Naive B cell (primary cell): ENCODE data around the gene SPECC1. TPM values are rescaled to one million over a fixed set of nuclear protein-coding genes. Genes with fewer than 3 reads are reported as not detected.
"Not testable (repeated sequence)": the region's sequence is repeated elsewhere in the genome, so short reads cannot be mapped to it uniquely, and the experiment has no call there.

Experiments used
- ATAC-seq, 2 donors: fragments of 150-1000 bp; cut with Tn5 transposase; 2 replicates each; pipeline ENCODE4 v1.10.0; 2021; ENCODE audit warnings: low read depth in 2 of 2, mild to moderate bottlenecking in 2 of 2, moderate library complexity in 2 of 2
- DNase-seq: peaks from one replicate; pipeline ENCODE4 v3.0.0; 2022
- H3K27ac Mint-ChIP-seq, 6 donors: one replicate each; pipeline ENCODE4 v1.8.0; 2020 to 2022; ENCODE audit warnings: mild to moderate bottlenecking in 6 of 6, mixed read lengths in 6 of 6, moderate library complexity in 5 of 6, inconsistent platforms in 2 of 6
- H3K27me3 Mint-ChIP-seq, 3 donors: one replicate each; pipeline ENCODE4 v1.8.0; 2021 to 2022; ENCODE audit warnings: mixed read lengths in 3 of 3, mild to moderate bottlenecking in 1 of 3
- H3K36me3 Mint-ChIP-seq, 2 donors: one replicate each; pipeline ENCODE4 v1.8.0; 2020 to 2022; ENCODE audit warnings: mixed read lengths in 2 of 2, inconsistent platforms in 1 of 2, mild to moderate bottlenecking in 1 of 2
- H3K4me1 Mint-ChIP-seq, 3 donors: one replicate each; pipeline ENCODE4 v1.8.0; 2020 to 2022; ENCODE audit warnings: mixed read lengths in 3 of 3, inconsistent platforms in 1 of 3, mild to moderate bottlenecking in 1 of 3, moderate library complexity in 1 of 3
- H3K4me3 Mint-ChIP-seq, 8 donors: one replicate each; pipeline ENCODE4 v1.8.0; 2020 to 2022; ENCODE audit warnings: mild to moderate bottlenecking in 8 of 8, mixed read lengths in 8 of 8, moderate library complexity in 8 of 8, inconsistent platforms in 2 of 8
- H3K9me3 Mint-ChIP-seq, 7 donors: one replicate each; pipeline ENCODE4 v1.8.0; 2020 to 2022; ENCODE audit warnings: mixed read lengths in 7 of 7, mild to moderate bottlenecking in 5 of 7, inconsistent platforms in 2 of 7, moderate library complexity in 1 of 7
- polyA plus RNA-seq, 6 donors: library from polyadenylated mRNA; unstranded; fragments of 300-500 nt; fragmentation: Illumina TruSeq; gene quantifications; one replicate each; pipeline ENCODE4 v1.2.3, GENCODE V29; 2021; ENCODE audit warnings: low read depth in 6 of 6

Gene SPECC1
- polyA plus RNA-seq, 6 donors from 2014 or later = 2.6 to 5.9 (median 4.1) TPM

DNA sequence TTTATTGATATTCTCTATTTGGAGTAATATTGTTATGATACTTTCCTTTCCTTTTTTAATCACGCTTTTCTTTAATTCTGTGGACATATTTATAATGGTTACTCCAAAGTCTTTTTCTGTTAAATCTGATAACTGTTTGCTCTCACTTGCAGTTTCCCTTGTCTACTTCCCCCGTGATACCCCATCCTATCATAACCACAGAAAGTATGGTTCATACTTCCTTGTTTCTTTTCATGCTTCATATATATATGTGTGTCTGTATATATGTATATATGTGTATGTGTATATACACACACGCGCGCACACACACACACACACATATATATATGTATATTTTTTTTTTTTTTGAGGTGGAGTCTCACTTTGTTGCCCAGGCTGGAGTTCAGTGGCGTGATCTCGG lies 23.5 kb downstream of the SPECC1 start:
- Mint-ChIP-seq H3K36me3 (no peaks in the 10 kb centered on the region), H3K4me1 (peaks cover 4 to 16% (median 14%) of the 10 kb centered on the region in 3 donors), H3K27me3 (peaks cover 0 to 4% (median 4%) of the 10 kb centered on the region in 3 donors), H3K9me3 (peaks cover 0 to 15% (median 2%) of the 10 kb centered on the region in 7 donors), H3K27ac (peak overlapping the region in 1 of 6 donors; percentile 4), H3K4me3 (peak overlapping the region in 4 of 8 donors; percentile 1 to 55 (median 46))
- DNase-seq (no peak), ATAC-seq (peak; percentile 70 to 89)

DNA sequence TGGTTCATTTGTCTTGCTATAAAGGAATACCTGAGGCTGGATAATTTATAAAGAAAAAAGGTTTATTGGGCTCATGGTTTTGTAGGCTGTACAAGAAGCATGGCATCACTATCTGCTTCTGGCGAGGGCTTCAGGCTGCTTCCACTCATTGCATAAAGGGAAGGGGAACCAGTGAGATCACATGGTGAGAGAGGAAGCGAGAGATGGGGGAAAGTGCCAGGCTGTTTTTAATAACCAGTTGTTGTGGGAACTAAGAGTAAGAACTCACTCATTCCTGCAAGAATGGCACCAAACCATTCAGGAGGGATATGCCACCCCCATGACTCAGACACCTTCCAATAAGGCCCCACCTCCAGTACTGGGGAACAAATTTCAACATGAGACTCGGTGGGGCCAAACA lies 24.3 kb downstream of the SPECC1 start:
- Mint-ChIP-seq H3K4me3 (peak overlapping the region in 2 of 8 donors; percentile 16 to 66), H3K27ac (peak overlapping the region in 1 of 6 donors; percentile 33), H3K9me3 (peaks cover 0 to 15% (median 2%) of the 10 kb centered on the region in 7 donors), H3K27me3 (peaks cover 0 to 4% (median 4%) of the 10 kb centered on the region in 3 donors), H3K4me1 (peaks cover 4 to 16% (median 14%) of the 10 kb centered on the region in 3 donors), H3K36me3 (no peaks in the 10 kb centered on the region)
- DNase-seq (no peak), ATAC-seq (no peak)

DNA sequence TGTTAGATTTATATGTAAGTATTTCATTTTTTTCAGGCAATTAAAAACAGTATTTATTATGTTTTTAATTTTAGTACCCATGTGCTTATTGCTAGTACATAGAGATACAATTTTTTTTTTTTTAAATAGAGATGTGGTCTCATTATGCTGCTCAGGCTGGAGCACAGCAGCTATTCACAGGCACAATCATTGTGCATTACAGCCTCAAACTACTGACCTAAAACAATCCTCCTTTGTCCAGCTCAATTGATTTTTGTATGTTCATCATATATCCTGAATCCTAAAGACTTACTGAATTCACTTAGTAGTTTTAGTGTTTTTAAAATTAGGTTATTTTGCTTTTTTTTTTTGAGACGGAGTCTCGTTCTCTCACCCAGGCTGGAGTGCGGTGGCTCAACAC lies 26.3 kb downstream of the SPECC1 start:
- H3K27me3 Mint-ChIP-seq = peaks cover 0 to 4% (median 0%) of the 10 kb centered on the region in 3 donors
- H3K4me3 Mint-ChIP-seq = no peak overlapping the region
- ATAC-seq (no peak), DNase-seq (no peak)
- peaks cover 4 to 16% (median 14%) of the 10 kb centered on the region in 3 donors for H3K4me1 Mint-ChIP-seq
- H3K36me3 Mint-ChIP-seq = no peaks in the 10 kb centered on the region
- no peak overlapping the region for H3K27ac Mint-ChIP-seq
- H3K9me3 Mint-ChIP-seq = peaks cover 0 to 15% (median 2%) of the 10 kb centered on the region in 7 donors

DNA sequence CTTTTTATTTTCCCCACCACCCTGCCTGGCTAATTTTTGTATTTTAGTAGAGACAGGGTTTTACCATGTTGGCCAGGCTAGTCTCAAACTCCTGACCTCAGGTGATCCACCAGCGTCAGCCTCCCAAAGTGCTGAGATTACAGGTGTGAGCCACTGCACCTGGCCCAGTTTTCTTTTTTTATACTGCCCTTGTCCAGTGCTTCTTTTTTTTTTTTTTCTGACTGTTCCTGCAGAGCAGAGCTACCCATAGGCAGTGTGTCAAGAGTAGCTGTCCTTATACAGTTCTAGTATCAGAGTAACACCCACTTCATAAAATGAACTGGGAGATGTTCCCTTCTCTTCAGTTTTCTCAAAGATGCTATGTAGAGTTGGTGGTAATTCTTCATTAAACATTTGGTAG lies 28.1 kb downstream of the SPECC1 start:
- not testable (repeated sequence) for H3K4me3 Mint-ChIP-seq, ATAC-seq, H3K36me3 Mint-ChIP-seq, DNase-seq, H3K27me3 Mint-ChIP-seq, H3K9me3 Mint-ChIP-seq
- Mint-ChIP-seq H3K4me1 (peaks cover 4 to 11% (median 6%) of the 10 kb centered on the region in 3 donors), H3K27ac (peak overlapping the region in 1 of 6 donors; percentile 47)

DNA sequence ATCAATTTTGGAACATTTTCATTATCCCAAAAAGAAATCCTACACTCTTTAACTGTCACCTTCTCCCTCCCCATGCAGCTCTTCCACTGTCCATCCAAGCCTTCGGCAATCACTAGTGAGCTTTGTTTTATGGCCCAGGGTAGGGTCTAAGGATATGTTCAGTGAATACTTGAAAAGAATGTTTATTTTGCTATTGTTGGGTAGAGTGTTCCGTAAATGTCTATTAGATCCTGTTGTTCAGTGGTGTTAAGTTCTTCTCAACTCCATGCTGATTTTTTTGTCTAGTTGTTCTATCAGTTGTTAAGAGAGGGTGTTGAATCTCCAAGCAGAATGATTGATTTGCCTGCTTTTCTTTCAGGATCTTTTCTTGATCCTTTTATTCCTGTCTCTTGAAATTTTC lies 29.9 kb downstream of the SPECC1 start:
- DNase-seq = no peak
- no peaks in the 10 kb centered on the region for H3K36me3 Mint-ChIP-seq
- H3K4me3 Mint-ChIP-seq = no peak overlapping the region
- no peak overlapping the region for H3K27ac Mint-ChIP-seq
- H3K4me1 Mint-ChIP-seq = no peaks in the 10 kb centered on the region
- ATAC-seq = no peak
- no peaks in the 10 kb centered on the region for H3K9me3 Mint-ChIP-seq
- peaks cover 0 to 7% (median 0%) of the 10 kb centered on the region in 3 donors for H3K27me3 Mint-ChIP-seq

DNA sequence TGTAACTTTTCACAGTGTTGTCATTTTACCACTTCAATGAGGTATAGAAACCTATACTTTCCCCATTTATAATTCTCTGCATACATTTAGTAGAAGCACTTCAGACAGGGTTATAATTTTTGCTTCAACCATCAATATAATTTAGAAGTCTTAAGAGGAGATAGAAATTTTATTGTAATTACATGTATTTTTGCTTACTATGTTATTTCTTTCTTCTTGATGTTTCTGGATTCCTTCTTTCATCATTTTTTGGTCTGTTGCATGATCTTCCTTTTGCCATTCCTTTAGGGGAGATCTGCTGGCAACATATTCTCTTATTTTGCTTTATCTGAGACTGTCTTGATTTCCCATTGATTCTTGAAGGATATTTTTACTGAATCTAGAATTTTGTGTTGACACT lies 31.1 kb downstream of the SPECC1 start:
- Mint-ChIP-seq H3K4me1 (no peaks in the 10 kb centered on the region), H3K27me3 (peaks cover 0 to 7% (median 0%) of the 10 kb centered on the region in 3 donors), H3K36me3 (no peaks in the 10 kb centered on the region), H3K9me3 (no peaks in the 10 kb centered on the region), H3K4me3 (no peak overlapping the region), H3K27ac (no peak overlapping the region)
- ATAC-seq = no peak
- DNase-seq = no peak

DNA sequence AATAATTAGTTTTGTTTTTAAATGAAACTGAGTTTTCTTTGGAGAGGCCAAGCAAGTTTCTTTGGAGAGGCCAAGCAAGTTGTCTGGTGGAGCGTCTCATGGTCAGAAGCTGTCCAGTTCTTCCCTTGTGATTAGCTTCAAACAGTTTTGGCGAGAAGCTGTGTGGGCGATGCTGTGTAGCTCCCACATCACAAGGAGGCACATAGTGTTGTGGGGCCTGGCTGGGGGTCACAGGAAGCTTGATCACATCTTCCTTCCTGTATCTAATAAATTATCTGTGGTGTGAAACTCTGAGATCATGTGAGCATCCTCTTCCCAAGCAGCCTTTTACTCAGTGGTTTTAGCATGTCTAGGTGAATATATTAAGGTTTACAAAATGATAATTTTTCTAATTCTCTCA lies 33.9 kb downstream of the SPECC1 start:
- H3K27ac Mint-ChIP-seq = peak overlapping the region in 1 of 6 donors; percentile 17
- no peak for DNase-seq
- ATAC-seq = no peak
- peak overlapping the region in 1 of 8 donors; percentile 11 for H3K4me3 Mint-ChIP-seq
- no peaks in the 10 kb centered on the region for H3K4me1 Mint-ChIP-seq
- H3K9me3 Mint-ChIP-seq = no peaks in the 10 kb centered on the region
- H3K27me3 Mint-ChIP-seq = peaks cover 0 to 7% (median 3%) of the 10 kb centered on the region in 3 donors
- H3K36me3 Mint-ChIP-seq = no peaks in the 10 kb centered on the region

DNA sequence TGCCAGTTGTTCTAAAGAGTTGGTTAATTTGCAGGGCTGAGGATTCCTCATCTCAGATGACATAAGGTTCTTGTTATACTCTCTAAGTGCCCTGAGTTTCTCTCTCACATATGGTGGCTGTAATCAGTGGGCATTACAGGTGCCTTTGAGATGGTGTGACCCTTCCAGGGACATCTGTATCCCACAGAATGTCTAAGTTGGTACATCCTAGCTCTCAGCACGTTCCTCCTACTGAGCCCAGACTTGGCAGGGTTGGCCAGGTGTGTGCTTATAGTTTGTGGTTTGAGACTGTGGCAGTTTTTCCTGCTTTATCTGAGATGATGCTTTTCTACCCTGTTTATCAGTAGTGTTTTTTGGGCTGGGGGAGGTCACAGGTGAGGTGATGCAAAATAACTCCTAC lies 36.3 kb downstream of the SPECC1 start:
- no peaks in the 10 kb centered on the region for H3K4me1 Mint-ChIP-seq
- no peak for ATAC-seq

DNA sequence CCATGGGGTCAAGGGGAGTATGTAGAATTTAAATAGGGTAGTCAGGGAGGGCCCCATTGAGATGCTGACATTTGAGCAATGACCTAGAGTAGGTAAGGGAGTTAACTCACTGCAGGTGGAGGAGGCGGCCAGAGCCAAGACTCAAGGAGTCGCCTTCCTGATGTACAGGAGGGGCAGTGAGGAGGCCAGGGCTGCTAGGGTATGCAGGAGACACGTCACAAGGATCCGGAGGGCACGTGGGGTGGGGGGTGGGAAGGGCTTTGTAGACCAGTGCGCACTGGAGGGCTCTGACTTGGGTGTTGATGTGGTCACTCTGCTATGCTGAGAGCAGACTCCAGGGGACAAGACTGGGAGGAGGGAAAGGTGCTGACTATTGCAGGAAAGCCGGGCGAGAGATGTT lies 37.5 kb downstream of the SPECC1 start:
- ATAC-seq (no peak), DNase-seq (no peak)
- Mint-ChIP-seq H3K4me1 (no peaks in the 10 kb centered on the region), H3K4me3 (no peak overlapping the region), H3K9me3 (no peaks in the 10 kb centered on the region), H3K27ac (peak overlapping the region in 1 of 6 donors; percentile 13), H3K27me3 (peaks cover 0 to 14% (median 3%) of the 10 kb centered on the region in 3 donors), H3K36me3 (no peaks in the 10 kb centered on the region)

More for the DNA sequence above, 36.3 kb downstream of the SPECC1 start:
- Mint-ChIP-seq H3K27ac (no peak overlapping the region), H3K4me3 (no peak overlapping the region), H3K9me3 (no peaks in the 10 kb centered on the region), H3K27me3 (peaks cover 0 to 7% (median 3%) of the 10 kb centered on the region in 3 donors), H3K36me3 (no peaks in the 10 kb centered on the region)
- no peak for DNase-seq

DNA sequence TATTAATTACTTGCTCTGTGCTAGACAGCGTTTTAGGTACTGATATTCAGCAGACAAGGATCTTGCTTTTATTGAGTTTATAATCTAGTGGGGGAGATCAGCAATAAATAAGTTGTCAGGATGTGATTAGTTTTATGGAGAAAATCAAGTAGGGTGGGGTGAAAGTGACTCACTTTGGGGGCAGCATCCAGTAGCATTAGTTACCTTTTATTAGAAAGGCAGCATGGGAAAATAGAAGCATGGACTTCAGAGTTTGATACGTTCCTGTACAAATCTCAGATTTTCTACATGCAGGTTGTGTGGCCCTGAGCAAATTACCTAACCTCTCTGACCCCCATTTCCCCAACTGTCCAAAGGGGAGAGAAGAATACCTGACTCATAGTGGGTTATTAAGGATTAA lies 42.5 kb downstream of the SPECC1 start:
- Mint-ChIP-seq H3K4me3 (no peak overlapping the region), H3K27ac (no peak overlapping the region), H3K4me1 (no peaks in the 10 kb centered on the region), H3K27me3 (peaks cover 7 to 15% (median 8%) of the 10 kb centered on the region in 3 donors), H3K36me3 (no peaks in the 10 kb centered on the region), H3K9me3 (peaks cover 0 to 10% (median 8%) of the 10 kb centered on the region in 7 donors)
- DNase-seq (no peak), ATAC-seq (no peak)

DNA sequence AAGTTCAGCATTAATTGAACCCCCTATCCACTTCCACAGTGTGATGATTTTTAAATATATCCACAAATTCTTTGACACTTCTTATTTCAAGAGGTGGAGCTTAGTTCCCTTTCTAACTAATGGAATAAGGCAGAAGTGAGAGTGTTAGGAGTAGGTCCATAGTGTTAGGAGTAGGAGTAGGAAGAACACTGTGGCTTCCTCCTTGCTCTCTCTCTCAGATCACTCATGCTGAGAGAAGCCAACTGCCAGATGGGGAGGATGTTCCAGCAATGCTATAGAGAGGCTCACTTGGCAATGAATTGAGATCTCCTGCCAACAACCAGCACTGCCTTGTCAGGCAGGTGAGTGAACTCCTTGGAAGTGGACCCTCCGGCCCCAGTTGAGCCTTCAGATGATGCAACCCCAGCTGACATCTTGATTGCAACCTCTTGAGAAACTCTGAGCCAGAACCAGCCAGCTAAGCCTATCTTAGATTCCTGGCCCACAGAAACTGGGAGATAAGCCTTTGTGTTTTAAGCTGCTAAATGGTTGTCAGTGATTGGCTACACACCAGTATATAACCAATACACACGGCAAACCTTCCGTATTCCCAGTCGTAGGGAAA lies 44.3 kb downstream of the SPECC1 start:
- H3K4me3 Mint-ChIP-seq = no peak overlapping the region
- no peaks in the 10 kb centered on the region for H3K36me3 Mint-ChIP-seq
- ATAC-seq (no peak), DNase-seq (no peak)
- H3K4me1 Mint-ChIP-seq = no peaks in the 10 kb centered on the region
- H3K27me3 Mint-ChIP-seq = peaks cover 7 to 11% (median 8%) of the 10 kb centered on the region in 3 donors
- H3K9me3 Mint-ChIP-seq = peaks cover 0 to 10% (median 8%) of the 10 kb centered on the region in 7 donors
- no peak overlapping the region for H3K27ac Mint-ChIP-seq

DNA sequence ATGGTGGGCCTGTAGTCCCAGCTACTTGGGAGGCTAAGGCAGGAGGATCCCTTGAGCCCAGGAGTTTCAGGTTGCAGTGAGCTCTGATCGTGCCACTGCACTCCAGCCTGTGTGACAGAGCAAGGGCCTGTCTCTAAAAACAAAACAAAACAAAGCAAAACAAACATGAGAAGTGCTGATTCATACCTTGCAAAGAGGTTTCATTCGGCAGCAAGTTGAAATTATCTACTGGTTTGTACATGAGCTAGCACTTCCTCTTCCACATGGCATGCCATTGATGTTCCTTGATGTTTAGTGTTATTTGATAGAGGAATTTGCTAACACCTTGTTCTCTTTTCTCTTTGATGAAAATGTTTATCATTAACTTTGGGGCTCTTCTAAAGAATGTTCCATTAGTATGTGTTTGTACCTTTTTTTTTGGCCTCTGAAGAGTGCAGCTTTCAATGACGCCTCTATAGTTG lies 50.6 kb downstream of the SPECC1 start:
- ATAC-seq = no peak
- Mint-ChIP-seq H3K4me3 (no peak overlapping the region), H3K9me3 (no peaks in the 10 kb centered on the region), H3K27me3 (peaks cover 4 to 10% (median 5%) of the 10 kb centered on the region in 3 donors), H3K4me1 (no peaks in the 10 kb centered on the region), H3K36me3 (no peaks in the 10 kb centered on the region), H3K27ac (no peak overlapping the region)
- DNase-seq = no peak

DNA sequence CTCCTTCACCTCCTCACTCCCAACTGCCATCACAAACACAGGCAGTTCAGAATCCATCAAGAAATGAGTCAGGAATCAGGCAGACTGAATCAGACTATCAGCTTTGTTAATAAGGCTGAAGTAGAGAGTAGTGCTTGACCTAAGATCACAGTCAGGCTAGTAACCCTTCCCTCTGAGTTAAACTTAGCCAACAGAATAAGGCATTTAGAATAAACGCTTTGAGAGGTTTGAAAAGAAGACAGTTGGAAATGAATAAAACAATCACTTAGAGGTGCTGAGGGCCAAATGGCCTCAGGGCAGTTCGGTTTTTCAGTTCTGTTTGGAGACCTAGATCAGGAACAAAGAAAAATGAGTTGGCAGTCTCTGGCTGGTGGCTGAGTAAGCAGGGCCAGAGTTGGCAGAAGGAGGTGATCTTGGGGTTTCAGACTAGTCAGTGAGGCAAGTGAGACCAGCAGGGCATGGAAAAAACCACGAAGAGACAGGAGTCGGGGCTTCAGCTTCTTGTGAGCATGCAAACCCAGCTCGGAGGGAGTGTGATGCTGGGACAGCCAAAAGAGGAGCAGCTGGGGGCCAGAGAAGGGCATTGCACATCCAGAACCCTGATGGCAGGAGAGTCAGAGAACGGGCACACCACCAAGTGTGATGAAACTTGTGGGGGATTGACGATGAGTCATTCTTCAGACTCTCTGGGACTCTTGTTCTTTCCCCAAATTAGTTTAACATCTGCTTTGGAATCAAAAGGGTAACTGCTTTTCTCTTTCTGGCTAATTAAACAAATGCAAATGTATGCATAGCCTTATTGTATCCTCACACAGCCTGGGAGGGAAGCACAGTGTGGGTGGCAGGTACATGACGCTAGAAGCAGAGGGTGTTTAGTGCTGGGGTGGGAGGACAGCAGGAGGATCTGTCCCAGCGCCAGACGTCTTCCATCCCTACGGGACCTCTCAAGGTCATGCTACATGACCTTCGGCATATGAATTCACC lies 54.8 kb downstream of the SPECC1 start:
- peak overlapping the region in 1 of 8 donors; percentile 31 for H3K4me3 Mint-ChIP-seq
- ATAC-seq (no peak), DNase-seq (no peak)
- H3K27me3 Mint-ChIP-seq = peaks cover 4 to 10% (median 5%) of the 10 kb centered on the region in 3 donors
- no peaks in the 10 kb centered on the region for H3K4me1 Mint-ChIP-seq
- H3K9me3 Mint-ChIP-seq = no peaks in the 10 kb centered on the region
- H3K36me3 Mint-ChIP-seq = no peaks in the 10 kb centered on the region
- no peak overlapping the region for H3K27ac Mint-ChIP-seq
